WTC11 (cell line): ENCODE measurements around the gene RASAL3. TPM values are rescaled to one million over a fixed set of nuclear protein-coding genes. Genes with fewer than 3 reads are reported as not detected.
"Not testable (repeated sequence)": the region's sequence is repeated elsewhere in the genome, so short reads cannot be mapped to it uniquely, and the experiment has no call there.

Experiments
- ATAC-seq: fragments of 200-7000 bp; cut with Tn5 transposase; 2 replicates; pipeline ENCODE4 v1.10.0; 2021; ENCODE audit warnings: mild to moderate bottlenecking, moderate library complexity
- CTCF ChIA-PET: fragments of 300-600 bp; sonication (Branson Sonifier 250); formaldehyde crosslinking; loops from one replicate; lab custom pipeline; 2021; ENCODE audit warnings: antibody characterized with exemption; lab: Charles Lee
- POLR2A ChIA-PET: fragments of 350-600 bp; sonication (Branson Sonifier 250); formaldehyde crosslinking; loops from one replicate; lab custom pipeline; 2021; ENCODE audit warnings: antibody characterized with exemption; lab: Charles Lee
- DNase-seq: peaks from one replicate; pipeline ENCODE4 v3.0.0; 2021; ENCODE audit warnings: low spot score
- H3K27ac Mint-ChIP-seq: 2 replicates; pipeline ENCODE4 v1.8.0; 2021; ENCODE audit warnings: mixed read lengths
- H3K27me3 Mint-ChIP-seq: 2 replicates; pipeline ENCODE4 v1.8.0; 2021; ENCODE audit warnings: low read depth, mild to moderate bottlenecking, moderate library complexity, mixed read lengths
- H3K36me3 Mint-ChIP-seq: 2 replicates; pipeline ENCODE4 v1.8.0; 2021; ENCODE audit warnings: mixed read lengths
- H3K4me1 Mint-ChIP-seq: 2 replicates; pipeline ENCODE4 v1.8.0; 2022; ENCODE audit warnings: mixed read lengths
- H3K4me3 Mint-ChIP-seq: 2 replicates; pipeline ENCODE4 v1.8.0; 2021; ENCODE audit warnings: mild to moderate bottlenecking, moderate library complexity, mixed read lengths
- H3K9me3 Mint-ChIP-seq: 2 replicates; pipeline ENCODE4 v1.8.0; 2021; ENCODE audit warnings: mixed read lengths
- ATF2 ChIP-seq: sonication (generic); formaldehyde crosslinking; IDR thresholded peaks from 2 replicates; pipeline ENCODE4 v1.8.1; 2022; ENCODE audit warnings: low read depth, missing genetic modification reagents, borderline replicate concordance
- ESRRA ChIP-seq: sonication (generic); formaldehyde crosslinking; IDR thresholded peaks from 2 replicates; pipeline ENCODE4 v1.8.1; 2022; ENCODE audit warnings: mild to moderate bottlenecking, missing genetic modification reagents, borderline replicate concordance
- PRDM15 ChIP-seq: sonication (generic); formaldehyde crosslinking; IDR thresholded peaks from 2 replicates; pipeline ENCODE4 v1.8.0; 2022; ENCODE audit warnings: missing genetic modification reagents
- RORB ChIP-seq: fragments of 250-450 bp; sonication (Bioruptor Pico); IDR thresholded peaks from 2 replicates; pipeline ENCODE4 v1.9.0; 2021; ENCODE audit warnings: mild to moderate bottlenecking
- SMAD4 ChIP-seq: sonication (generic); formaldehyde crosslinking; IDR thresholded peaks from 2 replicates; pipeline ENCODE4 v1.8.0; 2022; ENCODE audit warnings: mild to moderate bottlenecking, missing genetic modification reagents
- TEAD1 ChIP-seq: sonication (generic); formaldehyde crosslinking; IDR thresholded peaks from 2 replicates; pipeline ENCODE4 v1.8.0; 2022; ENCODE audit warnings: mild to moderate bottlenecking, missing genetic modification reagents
- TEAD4 ChIP-seq: sonication (generic); formaldehyde crosslinking; IDR thresholded peaks from 2 replicates; pipeline ENCODE4 v1.8.0; 2022; ENCODE audit warnings: mild to moderate bottlenecking, missing genetic modification reagents
- ZNF281 ChIP-seq: sonication (generic); formaldehyde crosslinking; IDR thresholded peaks from 2 replicates; pipeline ENCODE4 v1.8.0; 2023; ENCODE audit warnings: mild to moderate bottlenecking, missing genetic modification reagents
- ZNF317 ChIP-seq: sonication (generic); formaldehyde crosslinking; IDR thresholded peaks from 2 replicates; pipeline ENCODE4 v1.8.1; 2023; ENCODE audit warnings: low read depth, mild to moderate bottlenecking, moderate library complexity, missing genetic modification reagents, borderline replicate concordance
- ZNF396 ChIP-seq: fragments of 250-450 bp; sonication (Bioruptor Pico); IDR thresholded peaks from 2 replicates; pipeline ENCODE4 v1.8.0; 2021; ENCODE audit warnings: mild to moderate bottlenecking, moderate library complexity, borderline replicate concordance
- total RNA-seq: library from RNA; stranded (reverse); gene quantifications from 3 replicates; pipeline ENCODE4 v1.2.3, GENCODE V29; 2021

Gene RASAL3
- total RNA-seq, 1 experiment from 2014 or later = 1.6 TPM

GRCh38 chr19:15487038-15487437 lies 22.7 kb upstream of the RASAL3 start:
- POLR2A ChIA-PET = no interaction called here
- TF ChIP-seq ATF2 (CRISPR knock-in tag) (no peak), ZNF317 (no peak), SMAD4 (no peak), RORB (CRISPR knock-in tag) (no peak), TEAD1 (CRISPR knock-in tag) (no peak), TEAD4 (CRISPR knock-in tag) (no peak), ESRRA (CRISPR knock-in tag) (no peak), ZNF281 (no peak), PRDM15 (CRISPR knock-in tag) (no peak), ZNF396 (CRISPR knock-in tag) (no peak)
- DNase-seq = no peak
- H3K9me3 Mint-ChIP-seq = peaks cover 9% of the 10 kb centered on the region
- no peak overlapping the region for H3K4me3 Mint-ChIP-seq
- CTCF ChIA-PET = no interaction called here
- ATAC-seq = no peak
- H3K36me3 Mint-ChIP-seq = peaks cover 5% of the 10 kb centered on the region
- H3K4me1 Mint-ChIP-seq = no peaks in the 10 kb centered on the region
- H3K27ac Mint-ChIP-seq = no peak overlapping the region
- peaks cover under 1% of the 10 kb centered on the region for H3K27me3 Mint-ChIP-seq

- CTCF ChIA-PET = interaction anchor here (0.6 to 0.7 kb wide), 2 partner anchors 34 to 66 kb away, joined by 3 read pairs; no protein-coding TSS in a partner anchor
- H3K27ac Mint-ChIP-seq, POLR2A ChIA-PET: not testable (repeated sequence)
Measured at GRCh38 chr19:15485768-15486167, 21.4 kb upstream of the RASAL3 start.

GRCh38 chr19:15480996-15481395 lies 16.7 kb upstream of the RASAL3 start:
- POLR2A ChIA-PET = interaction anchor here (0.6 kb wide), 1 partner anchor 23 kb away, joined by 3 read pairs; no protein-coding TSS in a partner anchor
- H3K4me1 Mint-ChIP-seq, DNase-seq, H3K27me3 Mint-ChIP-seq, H3K27ac Mint-ChIP-seq, H3K4me3 Mint-ChIP-seq, ATAC-seq, H3K36me3 Mint-ChIP-seq: not testable (repeated sequence)
- CTCF ChIA-PET = interaction anchor here (1.6 to 2.9 kb wide), 3 partner anchors 23 to 74 kb away, joined by 4 to 27 read pairs (median 8); partner anchors contain the start of gene AKAP8L
- peaks cover 12% of the 10 kb centered on the region for H3K9me3 Mint-ChIP-seq

More at GRCh38 chr19:15485768-15486167, 21.4 kb upstream of the RASAL3 start:
- H3K36me3 Mint-ChIP-seq, ATAC-seq, H3K4me3 Mint-ChIP-seq, H3K4me1 Mint-ChIP-seq, DNase-seq, H3K9me3 Mint-ChIP-seq, H3K27me3 Mint-ChIP-seq: not testable (repeated sequence)
